ENCODE results near the gene TSPAN7.

DNA sequence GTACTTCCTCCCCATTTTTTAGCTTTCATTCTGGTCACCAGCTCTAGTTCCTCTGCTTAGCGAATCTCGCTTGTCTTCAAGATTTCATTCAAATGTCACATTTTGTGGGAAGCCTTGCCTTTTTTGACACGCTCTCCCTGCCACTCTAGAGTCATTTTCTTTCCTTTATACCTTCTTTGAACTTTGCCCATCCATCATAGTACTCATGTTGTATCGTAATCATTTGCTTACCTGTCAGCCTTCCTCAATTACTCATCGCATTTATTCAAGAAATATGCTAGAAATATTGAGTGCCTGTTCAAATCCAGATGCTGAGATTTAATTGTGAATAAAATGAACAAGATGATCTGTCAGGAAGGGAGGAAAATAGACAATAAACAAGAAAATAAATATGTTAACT is 21.8 kb downstream of the TSPAN7 start:
- TF ChIP-seq EZH2 (IDR thresholded peaks at IDR 0.05; ENCODE audit: insufficient read depth, low read length) = no peak
- TF ChIP-seq, protein P1, sequence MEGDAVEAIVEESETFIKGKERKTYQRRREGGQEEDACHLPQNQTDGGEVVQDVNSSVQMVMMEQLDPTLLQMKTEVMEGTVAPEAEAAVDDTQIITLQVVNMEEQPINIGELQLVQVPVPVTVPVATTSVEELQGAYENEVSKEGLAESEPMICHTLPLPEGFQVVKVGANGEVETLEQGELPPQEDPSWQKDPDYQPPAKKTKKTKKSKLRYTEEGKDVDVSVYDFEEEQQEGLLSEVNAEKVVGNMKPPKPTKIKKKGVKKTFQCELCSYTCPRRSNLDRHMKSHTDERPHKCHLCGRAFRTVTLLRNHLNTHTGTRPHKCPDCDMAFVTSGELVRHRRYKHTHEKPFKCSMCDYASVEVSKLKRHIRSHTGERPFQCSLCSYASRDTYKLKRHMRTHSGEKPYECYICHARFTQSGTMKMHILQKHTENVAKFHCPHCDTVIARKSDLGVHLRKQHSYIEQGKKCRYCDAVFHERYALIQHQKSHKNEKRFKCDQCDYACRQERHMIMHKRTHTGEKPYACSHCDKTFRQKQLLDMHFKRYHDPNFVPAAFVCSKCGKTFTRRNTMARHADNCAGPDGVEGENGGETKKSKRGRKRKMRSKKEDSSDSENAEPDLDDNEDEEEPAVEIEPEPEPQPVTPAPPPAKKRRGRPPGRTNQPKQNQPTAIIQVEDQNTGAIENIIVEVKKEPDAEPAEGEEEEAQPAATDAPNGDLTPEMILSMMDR (IDR thresholded peaks at IDR 0.05; ENCODE audit: insufficient read depth, low read depth, low read length) = no peak

All from astrocyte (in vitro differentiated cells and primary cell).